ENCODE results near the gene EYA2.

EYA2 gene, protein sequence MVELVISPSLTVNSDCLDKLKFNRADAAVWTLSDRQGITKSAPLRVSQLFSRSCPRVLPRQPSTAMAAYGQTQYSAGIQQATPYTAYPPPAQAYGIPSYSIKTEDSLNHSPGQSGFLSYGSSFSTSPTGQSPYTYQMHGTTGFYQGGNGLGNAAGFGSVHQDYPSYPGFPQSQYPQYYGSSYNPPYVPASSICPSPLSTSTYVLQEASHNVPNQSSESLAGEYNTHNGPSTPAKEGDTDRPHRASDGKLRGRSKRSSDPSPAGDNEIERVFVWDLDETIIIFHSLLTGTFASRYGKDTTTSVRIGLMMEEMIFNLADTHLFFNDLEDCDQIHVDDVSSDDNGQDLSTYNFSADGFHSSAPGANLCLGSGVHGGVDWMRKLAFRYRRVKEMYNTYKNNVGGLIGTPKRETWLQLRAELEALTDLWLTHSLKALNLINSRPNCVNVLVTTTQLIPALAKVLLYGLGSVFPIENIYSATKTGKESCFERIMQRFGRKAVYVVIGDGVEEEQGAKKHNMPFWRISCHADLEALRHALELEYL

DNA sequence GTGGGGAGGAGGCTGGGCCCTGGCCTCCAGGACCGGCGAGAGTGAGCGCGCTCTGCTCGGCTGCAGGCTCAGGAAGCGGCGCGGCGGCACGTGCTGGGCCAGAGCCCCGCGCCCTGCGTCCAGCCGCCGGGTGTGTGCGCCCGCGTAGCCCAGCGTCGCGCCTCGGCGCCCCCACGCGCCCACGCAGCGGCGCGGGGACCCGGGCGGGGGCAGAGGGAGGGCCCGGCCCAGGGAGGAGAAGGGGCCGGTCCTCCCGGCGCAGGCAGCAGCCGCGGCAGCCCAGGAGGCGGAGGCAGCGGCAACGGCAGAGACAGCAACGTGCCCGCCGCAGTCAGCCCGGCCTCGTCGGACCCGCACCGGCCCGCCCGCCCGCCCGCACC is at the start of gene EYA2:
Gene EYA2, plus strand, starts transcription at position 265 of the 380 bp plus-strand sequence. CDS start 95,168 bp downstream, outside the sequence.
- TF ChIP-seq, protein P1, sequence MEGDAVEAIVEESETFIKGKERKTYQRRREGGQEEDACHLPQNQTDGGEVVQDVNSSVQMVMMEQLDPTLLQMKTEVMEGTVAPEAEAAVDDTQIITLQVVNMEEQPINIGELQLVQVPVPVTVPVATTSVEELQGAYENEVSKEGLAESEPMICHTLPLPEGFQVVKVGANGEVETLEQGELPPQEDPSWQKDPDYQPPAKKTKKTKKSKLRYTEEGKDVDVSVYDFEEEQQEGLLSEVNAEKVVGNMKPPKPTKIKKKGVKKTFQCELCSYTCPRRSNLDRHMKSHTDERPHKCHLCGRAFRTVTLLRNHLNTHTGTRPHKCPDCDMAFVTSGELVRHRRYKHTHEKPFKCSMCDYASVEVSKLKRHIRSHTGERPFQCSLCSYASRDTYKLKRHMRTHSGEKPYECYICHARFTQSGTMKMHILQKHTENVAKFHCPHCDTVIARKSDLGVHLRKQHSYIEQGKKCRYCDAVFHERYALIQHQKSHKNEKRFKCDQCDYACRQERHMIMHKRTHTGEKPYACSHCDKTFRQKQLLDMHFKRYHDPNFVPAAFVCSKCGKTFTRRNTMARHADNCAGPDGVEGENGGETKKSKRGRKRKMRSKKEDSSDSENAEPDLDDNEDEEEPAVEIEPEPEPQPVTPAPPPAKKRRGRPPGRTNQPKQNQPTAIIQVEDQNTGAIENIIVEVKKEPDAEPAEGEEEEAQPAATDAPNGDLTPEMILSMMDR (IDR thresholded peaks at IDR 0.05): no peak

DNA sequence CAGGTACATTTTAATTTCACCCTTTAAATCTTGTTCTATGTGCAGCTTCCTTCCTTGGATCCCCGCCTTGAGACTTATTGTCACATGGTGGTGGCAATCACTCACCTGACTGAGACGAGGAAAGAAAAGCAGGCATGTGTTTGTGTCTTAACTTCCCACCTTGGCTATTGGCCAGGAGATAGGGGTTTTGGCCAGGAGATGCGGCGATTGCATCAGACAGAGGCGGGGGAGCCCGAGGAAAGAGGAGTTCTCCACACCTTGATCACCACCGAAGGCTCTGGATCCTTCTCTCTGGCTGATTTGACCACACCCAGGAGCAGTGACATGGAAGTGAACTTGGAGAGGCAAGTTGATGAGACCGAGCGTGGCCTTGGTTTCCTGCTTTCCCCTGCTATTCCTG is 49.7 kb upstream of the EYA2 start:
- TF ChIP-seq, protein P1 (IDR thresholded peaks at IDR 0.05): no peak

DNA sequence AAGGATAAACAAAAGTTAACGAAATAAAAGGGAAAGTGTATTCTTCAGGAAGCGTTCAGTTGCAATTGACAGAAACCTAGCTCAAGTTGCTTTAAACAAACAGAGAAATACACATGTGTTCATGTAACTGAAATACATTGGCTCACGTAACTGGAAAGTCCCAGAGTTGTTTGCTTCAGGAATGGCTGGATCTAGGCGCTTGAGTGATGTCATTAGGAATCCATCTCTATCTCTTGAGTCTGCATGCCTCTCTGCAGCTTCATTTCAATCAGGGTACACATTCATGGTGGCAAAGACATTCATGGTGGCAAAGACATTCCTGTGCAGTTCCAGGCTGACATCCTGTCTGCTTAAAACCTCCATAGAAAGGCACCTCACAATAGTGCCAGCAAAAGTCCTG is 45.4 kb upstream of the EYA2 start:
- TF ChIP-seq, protein P1 (IDR thresholded peaks at IDR 0.05): no peak

DNA sequence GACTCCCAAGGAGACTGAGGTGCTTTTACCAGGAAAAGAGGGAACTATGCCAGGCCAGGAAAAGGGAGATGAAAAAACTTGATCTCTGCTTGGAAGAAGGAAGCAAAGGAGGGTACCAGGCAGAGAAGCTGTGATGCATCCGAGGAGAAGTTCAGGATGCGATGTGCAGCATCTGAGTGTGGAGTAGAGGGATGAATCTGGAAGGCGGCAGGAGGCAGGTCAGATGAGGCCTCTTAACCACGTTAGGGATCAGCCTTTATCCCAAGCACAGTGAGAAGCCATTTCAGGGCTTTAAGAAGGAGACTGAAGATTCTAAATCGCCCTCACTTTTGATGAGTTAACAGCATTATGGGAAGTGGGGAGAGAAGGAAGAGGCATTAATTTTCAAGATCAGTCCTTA is 44.9 kb upstream of the EYA2 start:
- TF ChIP-seq, protein P1 (IDR thresholded peaks at IDR 0.05): no peak

DNA sequence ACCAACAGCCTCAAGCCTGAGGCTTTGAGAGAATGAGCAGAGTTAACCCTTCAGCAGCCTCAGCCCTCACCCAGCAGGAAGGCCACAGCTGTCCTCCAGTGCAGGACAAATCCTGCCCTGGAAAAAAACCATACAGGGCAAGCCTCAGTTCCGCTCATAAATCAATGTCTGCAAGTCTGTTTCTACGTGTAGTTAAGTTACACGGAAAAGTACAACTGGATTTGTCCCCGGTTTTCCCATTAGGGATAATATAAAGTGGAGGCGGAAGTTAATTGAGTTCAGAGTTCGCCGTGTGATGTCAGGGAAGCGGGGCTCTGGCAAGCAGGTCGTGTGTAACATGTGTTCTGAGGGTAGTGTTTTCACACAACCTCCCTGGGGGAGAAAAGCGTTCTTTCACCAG is 44.2 kb upstream of the EYA2 start:
- TF ChIP-seq, protein P1 (IDR thresholded peaks at IDR 0.05): no peak

DNA sequence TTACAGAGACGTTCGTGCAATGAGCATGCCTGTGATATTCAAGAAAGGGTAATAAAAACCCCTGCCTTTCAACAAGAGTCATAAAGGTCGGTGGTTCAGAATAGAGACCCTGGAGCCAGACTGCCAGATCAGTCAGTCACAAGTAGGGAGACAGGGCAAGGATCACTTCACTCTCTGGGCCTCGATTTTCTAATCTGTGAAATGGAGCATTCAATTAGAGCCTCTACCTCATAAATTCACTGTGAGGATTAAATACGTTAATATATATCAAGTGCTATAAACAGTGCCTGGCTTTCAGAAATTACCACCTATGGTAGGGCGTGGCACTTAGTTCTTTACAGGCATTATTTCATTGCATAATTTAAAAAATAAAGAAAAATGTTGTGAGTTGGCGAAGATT is 43.7 kb upstream of the EYA2 start:
- TF ChIP-seq, protein P1 (IDR thresholded peaks at IDR 0.05): no peak

DNA sequence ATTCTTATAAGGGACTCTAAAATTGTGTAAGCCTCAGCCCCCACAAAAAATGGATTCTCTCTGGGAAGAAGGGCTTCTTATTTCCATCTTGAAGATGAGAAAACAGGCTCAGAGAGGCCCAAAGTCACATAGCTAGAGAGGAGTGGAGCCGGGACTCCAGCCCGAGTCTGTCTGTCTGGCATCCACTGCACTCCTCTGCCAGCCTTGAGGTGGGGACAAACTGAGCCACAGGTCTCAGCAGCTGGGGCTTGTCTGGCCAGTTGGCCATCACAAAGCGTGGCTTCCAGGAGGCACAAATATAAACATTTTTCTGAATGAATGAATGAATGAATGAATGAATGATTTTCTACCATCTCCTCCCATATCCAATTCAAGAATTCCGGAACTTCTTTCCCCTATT is 42.9 kb upstream of the EYA2 start:
- TF ChIP-seq, protein P1 (IDR thresholded peaks at IDR 0.05): no peak

Measured in LNCAP (cell line).